GM10266 (cell line): ENCODE results near the gene IMPG1.

ENCODE experiments used
- DNase-seq: peaks from one replicate; pipeline ENCODE4 v3.0.0; 2012; ENCODE audit errors: extremely low spot score
- CTCF ChIP-seq: IDR thresholded peaks from 2 replicates; pipeline ENCODE4 v1.5.1; 2012; ENCODE audit warnings: mild to moderate bottlenecking, low read depth; ENCODE audit not compliant: control insufficient read depth, insufficient read depth; ENCODE audit errors: missing control alignments

The IMPG1 gene

GRCh38 chr6:76072562-76072961, at the start of gene IMPG1:
IMPG1 (minus strand) TSS chr6:76072662; CDS start chr6:76072488, 174 bp downstream.
- no peak for TF ChIP-seq CTCF
- no peak for DNase-seq

- no peak for TF ChIP-seq CTCF
- DNase-seq = no peak
Observed at GRCh38 chr6:76120302-76120701, 47.8 kb upstream of the IMPG1 start.

GRCh38 chr6:76073281-76073680, 819 bp upstream of the IMPG1 start:
- no peak for TF ChIP-seq CTCF
- DNase-seq = no peak

GRCh38 chr6:76057469-76057868, 15.0 kb downstream of the IMPG1 start:
- DNase-seq = no peak

GRCh38 chr6:76052314-76052713, 20.1 kb downstream of the IMPG1 start:
- TF ChIP-seq CTCF = no peak
- no peak for DNase-seq

More at GRCh38 chr6:76057469-76057868, 15.0 kb downstream of the IMPG1 start:
- TF ChIP-seq CTCF = no peak

- no peak for DNase-seq
- no peak for TF ChIP-seq CTCF
Observed at GRCh38 chr6:76043690-76044089, 28.8 kb downstream of the IMPG1 start.

- TF ChIP-seq CTCF = no peak
- no peak for DNase-seq
Observed at GRCh38 chr6:76035713-76036112, 36.7 kb downstream of the IMPG1 start.
